GM10266 (cell line): ENCODE data around the gene HPCAL1.
"Not testable (repeated sequence)": the region's sequence is repeated elsewhere in the genome, so short reads cannot be mapped to it uniquely, and the experiment has no call there.

ENCODE experiments used
- DNase-seq: peaks from one replicate; pipeline ENCODE4 v3.0.0; 2012; ENCODE audit errors: extremely low spot score
- TF ChIP-seq, protein P1 (sequence below): IDR thresholded peaks from 2 replicates; pipeline ENCODE4 v1.5.1; 2012; ENCODE audit warnings: mild to moderate bottlenecking, low read depth; ENCODE audit not compliant: control insufficient read depth, insufficient read depth; ENCODE audit errors: missing control alignments

HPCAL1 gene

DNA sequence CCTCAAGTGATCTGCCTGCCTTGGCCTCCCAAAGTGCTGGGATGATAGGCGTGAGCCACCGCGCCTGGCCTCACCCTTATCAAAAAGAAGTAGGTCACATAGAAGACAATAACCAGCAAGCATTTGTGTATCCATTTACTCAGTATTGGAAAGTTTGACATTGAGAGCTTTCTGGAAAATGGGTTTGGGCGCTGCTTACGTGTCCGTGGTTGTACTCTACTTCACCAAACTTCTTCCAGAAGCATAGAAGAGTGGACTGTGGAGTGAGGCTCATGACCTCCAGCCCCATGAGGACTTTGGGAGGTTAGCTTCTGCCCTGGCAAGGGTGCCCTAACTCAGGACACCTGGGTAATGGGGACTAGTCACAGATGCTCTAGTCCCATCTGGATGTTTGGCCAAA is 149.1 kb downstream of the HPCAL1 start:
- TF ChIP-seq, protein P1, sequence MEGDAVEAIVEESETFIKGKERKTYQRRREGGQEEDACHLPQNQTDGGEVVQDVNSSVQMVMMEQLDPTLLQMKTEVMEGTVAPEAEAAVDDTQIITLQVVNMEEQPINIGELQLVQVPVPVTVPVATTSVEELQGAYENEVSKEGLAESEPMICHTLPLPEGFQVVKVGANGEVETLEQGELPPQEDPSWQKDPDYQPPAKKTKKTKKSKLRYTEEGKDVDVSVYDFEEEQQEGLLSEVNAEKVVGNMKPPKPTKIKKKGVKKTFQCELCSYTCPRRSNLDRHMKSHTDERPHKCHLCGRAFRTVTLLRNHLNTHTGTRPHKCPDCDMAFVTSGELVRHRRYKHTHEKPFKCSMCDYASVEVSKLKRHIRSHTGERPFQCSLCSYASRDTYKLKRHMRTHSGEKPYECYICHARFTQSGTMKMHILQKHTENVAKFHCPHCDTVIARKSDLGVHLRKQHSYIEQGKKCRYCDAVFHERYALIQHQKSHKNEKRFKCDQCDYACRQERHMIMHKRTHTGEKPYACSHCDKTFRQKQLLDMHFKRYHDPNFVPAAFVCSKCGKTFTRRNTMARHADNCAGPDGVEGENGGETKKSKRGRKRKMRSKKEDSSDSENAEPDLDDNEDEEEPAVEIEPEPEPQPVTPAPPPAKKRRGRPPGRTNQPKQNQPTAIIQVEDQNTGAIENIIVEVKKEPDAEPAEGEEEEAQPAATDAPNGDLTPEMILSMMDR = no peak
- DNase-seq = no peak

DNA sequence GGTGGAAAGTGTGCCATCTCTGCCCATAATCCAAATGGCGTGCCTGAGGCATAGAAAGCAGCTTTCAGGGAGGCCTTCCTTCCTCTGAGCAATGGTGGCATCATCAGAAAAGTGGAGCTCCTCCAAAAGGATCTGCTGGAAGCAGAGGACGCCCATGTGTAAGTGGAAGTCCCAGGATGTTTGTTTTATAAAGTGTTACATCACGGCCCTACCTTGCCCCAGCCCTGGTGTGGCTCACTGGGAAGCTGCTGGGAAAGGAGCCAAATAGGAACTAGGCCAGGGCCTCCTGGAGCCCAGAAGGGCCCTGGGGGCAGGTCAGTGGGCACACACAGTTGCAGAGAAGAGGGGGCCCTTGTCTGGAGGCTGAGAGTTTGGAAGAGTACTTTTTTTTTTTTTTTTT is 149.6 kb downstream of the HPCAL1 start:
- no peak for DNase-seq
- TF ChIP-seq, protein P1 = no peak

DNA sequence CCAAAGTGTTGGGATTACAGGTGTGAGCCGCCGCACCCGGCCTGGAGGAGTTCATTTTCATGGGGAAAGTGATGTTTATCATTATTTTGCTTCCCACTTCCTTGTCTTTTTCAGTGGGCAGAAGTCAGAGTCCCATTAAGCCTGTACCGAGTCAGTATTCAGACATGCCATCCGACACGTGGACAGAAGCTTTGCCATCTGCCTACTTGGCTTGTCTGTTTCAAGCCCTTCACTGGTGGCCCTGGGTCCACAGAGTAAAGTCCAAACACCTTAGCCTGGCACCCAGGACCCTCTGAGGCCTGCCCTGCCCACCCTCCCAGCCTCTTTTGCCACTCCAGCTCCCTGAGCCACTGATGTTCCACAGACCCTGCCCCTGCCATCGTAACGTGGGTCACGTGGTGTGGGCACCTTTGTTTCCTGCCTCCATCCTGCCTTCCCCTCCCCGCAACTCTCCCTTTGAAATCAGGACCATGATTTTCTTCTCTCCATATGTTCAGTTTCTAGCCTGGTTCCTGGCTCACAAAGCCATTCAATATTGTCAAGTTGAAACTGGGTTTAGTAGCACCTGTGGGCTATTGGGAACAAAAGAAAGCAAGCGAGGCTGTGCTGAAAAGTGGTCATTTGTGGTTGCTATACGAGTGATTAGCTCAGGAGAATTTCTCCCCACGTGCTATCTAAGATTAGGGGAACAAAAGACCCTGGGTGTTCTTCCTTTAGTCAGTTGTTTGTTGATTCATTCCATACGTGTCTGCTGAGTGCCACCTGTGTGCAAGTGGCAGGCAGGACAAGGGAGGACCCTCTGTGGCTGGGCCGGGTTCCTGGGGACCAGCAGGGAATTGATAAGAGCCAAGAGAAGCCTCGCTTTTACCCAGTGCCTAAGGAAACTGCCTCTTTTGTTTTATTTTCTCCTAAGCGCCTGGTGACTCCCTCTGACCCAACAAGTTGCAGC is 150.5 kb downstream of the HPCAL1 start:
- no peak for DNase-seq
- TF ChIP-seq, protein P1 = no peak

DNA sequence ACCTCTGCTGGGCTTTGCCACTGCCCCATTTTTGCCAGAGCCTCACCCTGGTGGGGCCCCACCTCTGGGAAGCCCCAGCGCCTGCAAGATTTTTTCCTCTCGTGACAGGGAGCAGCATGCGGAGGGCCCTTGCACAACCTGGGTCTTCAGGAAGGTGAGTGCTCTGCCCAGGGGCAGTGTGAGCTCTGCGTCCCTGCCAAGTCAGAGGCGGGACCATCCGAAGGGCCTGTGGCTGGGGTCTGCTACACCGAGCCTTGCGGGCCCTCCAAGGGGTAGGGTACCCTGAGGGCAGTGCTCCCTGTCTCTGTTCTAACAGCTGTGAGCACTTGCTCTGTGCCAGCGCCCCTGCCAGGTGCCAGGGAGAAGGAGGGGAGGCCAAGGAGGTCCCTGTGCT is 151.2 kb downstream of the HPCAL1 start:
- DNase-seq = no peak
- TF ChIP-seq, protein P1 = no peak

DNA sequence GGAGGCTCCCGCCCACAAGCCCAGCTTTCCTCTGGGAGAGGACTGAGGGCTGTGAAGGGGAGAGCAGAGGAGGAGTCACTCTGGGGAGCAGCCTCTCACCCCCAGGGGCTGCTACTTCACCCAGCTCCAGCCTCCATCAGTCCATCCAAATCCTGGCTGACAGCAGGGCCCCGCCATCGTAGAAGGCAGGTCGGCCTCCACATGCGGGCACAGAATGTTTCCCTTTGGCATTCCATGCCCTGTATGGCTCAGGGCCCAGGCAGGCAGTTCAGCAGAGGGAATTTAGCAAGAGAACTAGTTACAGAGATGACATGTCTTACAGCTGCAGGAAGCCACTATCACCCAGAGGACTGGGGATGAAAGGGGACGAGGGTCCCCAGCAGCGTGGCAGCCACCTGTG is 151.8 kb downstream of the HPCAL1 start:
- DNase-seq = no peak
- TF ChIP-seq, protein P1 = no peak

DNA sequence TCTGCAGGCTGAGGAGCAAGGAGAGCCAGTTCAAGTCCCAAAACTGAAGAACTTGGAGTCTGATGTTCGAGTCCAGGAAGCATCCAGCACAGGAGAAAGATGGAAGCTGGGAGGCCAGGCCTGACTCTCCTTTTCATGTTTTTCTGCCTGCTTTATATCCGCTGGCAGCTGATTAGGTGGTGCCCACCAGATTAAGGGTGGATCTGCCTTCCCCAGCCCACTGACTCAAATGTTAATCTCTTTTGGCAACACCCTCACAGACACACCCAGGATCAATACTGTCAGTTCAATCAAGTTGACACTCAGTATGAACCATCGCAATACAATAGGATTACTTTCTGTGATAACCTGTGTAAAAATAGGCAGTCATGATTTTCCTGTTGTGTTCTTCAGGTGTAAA is 154.5 kb downstream of the HPCAL1 start:
- DNase-seq = not testable (repeated sequence)

DNA sequence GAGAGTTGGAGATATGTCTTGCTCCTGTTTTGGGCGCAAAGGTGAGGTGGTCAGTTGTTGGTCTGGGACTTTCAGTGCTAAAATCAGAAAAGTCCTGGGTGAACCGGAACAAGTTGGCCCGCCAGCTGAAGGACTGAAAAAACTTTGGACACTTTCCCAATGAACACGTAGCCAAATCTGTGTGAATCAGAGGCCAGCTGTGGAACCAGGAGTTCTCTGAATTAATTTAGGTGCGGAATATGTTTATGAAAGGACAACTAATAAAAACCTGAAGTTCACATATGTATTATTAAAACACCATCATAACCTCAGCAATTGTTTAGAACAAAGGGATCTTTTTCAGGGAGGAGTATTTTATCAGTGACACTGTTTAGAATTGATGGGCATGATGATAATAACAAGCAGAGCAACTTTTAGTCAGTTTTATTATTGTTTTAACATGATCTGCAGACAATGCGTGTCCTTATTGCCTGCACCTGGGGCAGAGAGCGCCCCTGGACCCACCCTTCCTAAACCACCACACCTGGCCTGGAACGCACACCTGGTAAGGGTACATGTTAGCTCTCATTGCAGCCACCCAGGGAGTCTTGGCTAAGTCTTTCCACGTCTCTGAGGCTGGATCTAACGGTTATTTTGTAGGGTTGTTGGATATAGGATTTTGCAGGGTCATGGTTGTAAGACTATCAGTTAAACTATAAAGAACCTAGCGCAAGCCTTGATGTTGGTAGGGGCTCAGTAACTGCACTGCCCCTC is 155.3 kb downstream of the HPCAL1 start:
- DNase-seq = no peak
- TF ChIP-seq, protein P1 = no peak
